22Rv1 (cell line): ENCODE measurements around the gene SULF2.

Source experiments
- CTCF ChIP-seq: fragments of 450-650 bp; IDR thresholded peaks from 2 replicates; pipeline ENCODE4 v1.5.1; 2017; ENCODE audit warnings: mild to moderate bottlenecking
- ZFX ChIP-seq: fragments of 450-650 bp; IDR thresholded peaks from 2 replicates; pipeline ENCODE4 v1.6.1; 2017; ENCODE audit warnings: antibody characterized with exemption, borderline replicate concordance

GRCh38 chr20:47765271-47765670 is 20.0 kb downstream of the SULF2 start:
- TF ChIP-seq CTCF (no peak), ZFX (no peak)
